Sciatic nerve (tissue), 2 donors: ENCODE data around the gene MIF4GD. TPM values are rescaled to one million over a fixed set of nuclear protein-coding genes. Genes with fewer than 3 reads are reported as not detected.
"Not testable (repeated sequence)": the region's sequence is repeated elsewhere in the genome, so short reads cannot be mapped to it uniquely, and the experiment has no call there.

ENCODE experiments used
- ATAC-seq: fragments of 200-7000 bp; cut with Tn5 transposase; one replicate; pipeline ENCODE4 v1.9.1; 2020; ENCODE audit warnings: mild to moderate bottlenecking, moderate library complexity
- DNase-seq: peaks from one replicate; pipeline ENCODE4 v3.0.0-alpha.2; 2020; ENCODE audit warnings: low spot score
- intact Hi-C: fragments of 100-400 bp; cut with DNase I; formaldehyde crosslinking; loops from one replicate; pipeline ENCODE4 v1.14.2; 2022
- total RNA-seq: library from RNA; stranded (reverse); fragmentation: NEBNext Ultra II Directional; extraction: Animal tissue kit (Norgen Biotek cat#: 25700); gene quantifications from one replicate; pipeline ENCODE4 v1.2.1, GENCODE V29; 2021
- donor health status: DM: no; HTN: no; CAD: no.
- donor health status: DM: no; HTN: no; CAD: no.

Gene MIF4GD
- total RNA-seq, 1 donor from 2014 or later, result 26.2 TPM

DNA sequence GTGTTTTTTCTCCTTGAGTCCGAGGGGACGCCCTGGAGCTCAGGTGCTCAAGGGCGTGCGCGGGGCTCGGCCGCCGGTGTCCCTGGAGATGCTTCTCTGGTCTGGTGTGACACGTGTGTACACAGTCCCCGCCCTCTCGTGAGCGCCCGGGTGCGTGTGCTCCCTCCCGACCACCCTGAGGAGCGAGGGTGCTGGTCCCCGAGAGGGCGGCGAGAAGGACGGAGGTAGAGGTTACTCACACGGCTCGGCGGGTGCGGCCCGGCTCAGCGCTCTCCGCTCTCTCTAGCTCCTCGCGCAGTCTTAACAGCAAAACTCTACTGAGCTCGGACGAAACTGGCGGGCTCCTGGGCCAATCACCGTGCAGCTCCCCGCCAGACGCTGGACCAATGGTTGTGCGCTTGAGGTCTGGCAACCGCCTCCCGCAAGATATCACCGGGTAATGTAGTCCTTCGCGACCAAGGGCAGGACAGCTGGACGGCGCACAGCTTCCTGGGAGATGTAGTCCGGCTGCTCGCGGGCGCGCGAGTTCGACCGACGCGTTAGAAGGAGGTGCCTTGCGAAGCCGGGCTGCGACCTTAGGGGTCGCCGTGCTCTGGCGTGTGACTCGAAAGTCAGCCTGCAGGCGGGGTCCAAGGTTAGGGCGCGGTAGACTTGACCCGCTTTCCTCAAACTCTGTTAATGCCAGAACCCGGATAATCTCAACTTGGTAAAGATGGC, 18.2 kb upstream of the MIF4GD start, which contains the start of gene SLC25A19:
SLC25A19 (minus strand) TSS at position 319 of the 717 bp plus-strand sequence. CDS start 2,669 bp downstream, outside the sequence.
- intact Hi-C loops, result no loop called here
- ATAC-seq (peak; percentile 99), DNase-seq (peak; percentile 97)

DNA sequence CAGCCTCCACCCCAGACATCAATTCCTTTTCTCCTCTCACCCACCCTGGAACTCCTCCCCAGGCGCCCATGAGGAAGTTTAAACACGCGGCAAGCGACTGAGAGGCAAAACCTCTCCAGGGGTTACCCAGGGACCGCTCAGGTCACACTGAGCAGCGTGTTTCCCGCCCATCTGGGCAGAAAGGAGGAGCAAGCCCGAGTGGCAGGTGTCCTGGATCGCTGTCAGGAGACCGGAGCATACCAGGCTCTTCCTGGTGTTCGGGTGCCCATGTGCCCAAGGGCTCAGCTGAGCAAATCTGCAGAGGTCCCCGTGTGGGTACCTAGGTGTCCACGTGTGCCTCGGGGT, 17.7 kb upstream of the MIF4GD start:
- DNase-seq (no peak), ATAC-seq (peak; percentile 2)
- intact Hi-C loops, result no loop called here

GRCh38 chr17:75288359-75288758, 17.3 kb upstream of the MIF4GD start:
- DNase-seq, result no peak
- no peak for ATAC-seq
- intact Hi-C loops, result no loop called here

- ATAC-seq (no peak), DNase-seq (no peak)
- intact Hi-C loops, result no loop called here
Measured at GRCh38 chr17:75287221-75287620, 16.2 kb upstream of the MIF4GD start.

DNA sequence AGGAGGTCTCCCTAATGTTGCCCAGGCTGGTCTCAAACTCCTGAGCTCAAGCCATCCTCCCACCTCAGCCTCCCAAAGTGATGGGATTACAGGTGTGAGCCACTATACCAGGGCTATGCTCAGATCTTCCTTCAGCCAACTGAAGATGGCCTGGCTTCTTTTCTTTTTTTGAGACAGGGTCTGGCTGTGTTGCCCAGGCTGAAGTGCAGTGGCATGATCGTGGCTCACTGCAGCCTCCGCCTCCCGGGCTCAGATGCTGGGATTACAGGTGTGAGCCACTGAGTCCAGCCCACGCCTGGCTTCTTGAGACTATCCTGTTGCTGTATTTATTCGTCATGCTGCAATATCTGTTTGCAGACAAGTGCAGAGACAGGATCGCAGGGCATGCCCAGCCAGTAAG, 14.1 kb upstream of the MIF4GD start:
- DNase-seq, result no peak
- intact Hi-C loops, result no loop called here
- no peak for ATAC-seq

GRCh38 chr17:75280189-75280588, 9.2 kb upstream of the MIF4GD start:
- DNase-seq, intact Hi-C loops, ATAC-seq: not testable (repeated sequence)

GRCh38 chr17:75277664-75278071, 6.6 kb upstream of the MIF4GD start:
- intact Hi-C loops, result no loop called here
- ATAC-seq, result no peak

DNA sequence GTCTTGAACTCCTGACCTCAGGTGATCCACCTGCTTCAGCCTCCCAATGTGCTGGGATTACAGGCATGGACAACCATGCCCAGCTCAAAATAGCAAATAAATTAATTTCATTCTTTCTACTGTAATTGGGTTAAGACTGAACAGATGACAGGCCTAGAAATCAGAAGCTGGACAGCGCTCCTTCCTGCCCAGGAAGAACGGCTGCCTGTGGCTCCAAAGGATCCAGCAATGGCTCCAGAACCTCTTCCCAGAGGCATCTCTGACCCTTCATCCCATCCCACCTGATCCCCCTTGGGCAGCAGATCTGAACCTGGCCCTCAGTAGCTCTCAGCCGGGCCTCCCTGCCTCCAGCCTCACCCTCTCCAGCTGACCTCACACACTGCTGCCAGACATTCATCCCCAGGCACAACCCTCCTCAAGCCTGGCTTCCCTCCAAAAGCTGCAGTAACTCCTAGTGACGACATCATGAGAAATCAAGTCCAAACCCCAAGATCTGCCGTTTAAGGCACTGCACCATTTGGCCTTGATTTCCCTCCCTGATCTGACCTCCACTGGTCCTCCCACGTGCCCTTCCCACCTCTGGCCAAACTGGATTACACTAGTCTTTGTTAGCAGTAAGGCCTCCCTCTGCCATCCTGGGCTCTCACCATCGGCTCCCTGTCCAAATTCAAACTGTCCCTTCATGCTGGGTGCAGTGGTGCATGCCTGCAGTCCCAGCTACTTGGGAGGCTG, 3.1 kb upstream of the MIF4GD start:
- no peak for DNase-seq
- no peak for ATAC-seq
- intact Hi-C loops, result no loop called here

More at GRCh38 chr17:75277664-75278071, 6.6 kb upstream of the MIF4GD start:
- no peak for DNase-seq

- intact Hi-C loops, result no loop called here
Measured at GRCh38 chr17:75272848-75273184, 1.8 kb upstream of the MIF4GD start.

DNA sequence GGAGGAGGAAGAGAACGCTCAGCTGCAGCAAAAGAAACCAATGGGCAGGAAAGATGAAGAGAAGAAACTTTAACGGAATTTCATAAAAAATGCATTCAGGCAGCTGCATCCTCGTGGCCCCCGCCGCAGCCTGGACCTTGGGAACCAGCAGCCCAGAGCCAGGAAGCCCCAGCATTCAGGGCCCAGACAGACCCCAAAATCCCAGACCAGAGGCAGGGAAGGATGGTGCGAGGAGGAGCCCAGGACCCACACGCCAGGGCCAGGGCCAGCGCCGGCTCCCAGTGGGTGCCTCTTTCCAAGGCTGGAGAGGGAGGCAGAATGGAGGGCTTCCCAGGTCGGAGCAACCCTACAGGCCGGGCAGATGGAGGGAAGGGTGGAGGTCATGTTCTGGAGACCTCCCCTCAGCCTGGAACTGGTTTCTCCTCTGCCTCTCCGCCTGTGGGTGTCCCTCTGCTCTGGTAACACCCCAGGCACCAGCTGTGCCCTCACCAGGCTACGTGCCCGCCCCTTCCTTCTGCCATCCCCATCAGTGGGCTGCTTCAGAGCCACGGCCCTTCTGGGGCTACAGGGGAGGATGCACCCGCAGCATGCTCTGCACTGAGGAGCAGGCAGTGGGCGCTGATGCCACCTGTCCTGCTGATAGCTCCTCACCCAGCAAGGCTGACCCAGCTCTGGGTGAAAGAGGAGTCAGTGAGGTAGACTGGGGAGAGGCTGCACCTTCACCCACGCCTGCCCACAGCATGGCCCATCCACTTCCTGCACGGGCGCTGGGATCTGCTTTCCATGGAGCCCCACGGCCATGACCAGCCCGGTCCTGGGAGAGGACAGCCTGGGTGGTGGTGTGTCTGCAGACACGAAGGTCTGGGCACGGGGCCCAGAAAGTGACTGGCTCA, 1.2 kb upstream of the MIF4GD start:
- no peak for ATAC-seq

More at GRCh38 chr17:75272848-75273184, 1.8 kb upstream of the MIF4GD start:
- ATAC-seq, result no peak
- no peak for DNase-seq

DNA sequence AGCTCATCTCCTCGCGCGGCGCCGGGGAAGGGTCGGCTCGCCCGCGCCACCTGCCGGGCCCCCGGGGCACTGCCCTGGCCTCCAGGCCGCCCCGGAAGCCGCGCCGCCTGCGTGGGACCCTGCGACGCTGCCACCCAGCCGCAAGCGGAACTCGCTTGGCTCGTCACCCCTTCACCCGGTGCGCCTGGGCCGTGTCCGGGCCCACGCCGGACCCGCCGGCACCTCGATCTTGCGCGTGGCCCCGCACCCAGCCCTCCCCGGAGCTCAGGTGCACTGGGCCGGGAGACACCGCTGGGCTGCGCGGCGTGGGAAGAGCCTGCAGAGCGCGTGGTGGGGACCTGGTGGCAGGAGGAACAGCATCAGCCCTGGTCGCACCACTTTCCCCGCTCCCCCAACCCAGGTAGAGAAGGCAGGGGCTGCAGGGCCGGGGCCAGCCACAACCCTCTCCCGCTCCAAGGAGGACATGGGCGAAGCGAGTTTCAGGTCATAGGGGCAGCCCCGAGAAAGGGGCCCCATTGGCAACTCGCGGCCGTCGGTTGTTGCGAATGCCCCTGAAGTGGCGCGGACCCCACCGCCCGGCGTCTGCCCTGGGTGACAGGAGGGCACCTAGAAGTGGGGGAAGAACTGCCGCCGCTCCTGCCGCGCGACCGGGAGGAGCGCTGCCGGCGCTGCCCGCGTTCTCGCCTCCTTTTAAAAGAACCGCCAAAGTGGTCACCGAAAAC, 363 bp upstream of the MIF4GD start:
- peak; percentile 85 for DNase-seq
- ATAC-seq, result peak; percentile 63
- intact Hi-C loops, result no loop called here

More for the DNA sequence above, 1.2 kb upstream of the MIF4GD start:
- intact Hi-C loops, result no loop called here
- DNase-seq, result no peak

GRCh38 chr17:75270218-75270965, 639 bp downstream of the MIF4GD start:
- DNase-seq (peak; percentile 79), ATAC-seq (peak; percentile 58)
- intact Hi-C loops, result no loop called here

DNA sequence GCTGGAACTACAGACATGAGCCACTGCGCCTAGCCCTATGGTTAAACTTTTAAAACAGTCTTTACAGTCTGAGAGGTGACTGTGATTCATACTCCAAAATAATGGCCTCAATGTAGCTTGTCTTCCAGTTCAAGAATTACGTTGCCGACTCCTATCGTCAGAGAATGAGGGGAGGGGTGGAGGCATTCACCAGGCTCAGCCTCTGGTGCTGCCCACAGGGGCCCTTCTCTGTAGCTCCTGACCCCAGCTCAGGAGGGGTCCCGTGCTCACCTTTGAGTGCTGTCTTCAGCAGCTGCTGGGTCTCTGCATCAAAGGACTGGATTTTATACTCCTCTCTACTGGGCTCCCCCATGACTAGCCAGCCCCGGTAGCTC, 1.2 kb downstream of the MIF4GD start:
- no peak for DNase-seq
- intact Hi-C loops, result no loop called here
- ATAC-seq, result peak; percentile 1

GRCh38 chr17:75267411-75268232, 3.4 kb downstream of the MIF4GD start:
- no peak for ATAC-seq
- intact Hi-C loops, result no loop called here
- no peak for DNase-seq

- intact Hi-C loops, result no loop called here
- DNase-seq, result no peak
- ATAC-seq, result no peak
Measured at GRCh38 chr17:75267153-75267410, 3.9 kb downstream of the MIF4GD start.

DNA sequence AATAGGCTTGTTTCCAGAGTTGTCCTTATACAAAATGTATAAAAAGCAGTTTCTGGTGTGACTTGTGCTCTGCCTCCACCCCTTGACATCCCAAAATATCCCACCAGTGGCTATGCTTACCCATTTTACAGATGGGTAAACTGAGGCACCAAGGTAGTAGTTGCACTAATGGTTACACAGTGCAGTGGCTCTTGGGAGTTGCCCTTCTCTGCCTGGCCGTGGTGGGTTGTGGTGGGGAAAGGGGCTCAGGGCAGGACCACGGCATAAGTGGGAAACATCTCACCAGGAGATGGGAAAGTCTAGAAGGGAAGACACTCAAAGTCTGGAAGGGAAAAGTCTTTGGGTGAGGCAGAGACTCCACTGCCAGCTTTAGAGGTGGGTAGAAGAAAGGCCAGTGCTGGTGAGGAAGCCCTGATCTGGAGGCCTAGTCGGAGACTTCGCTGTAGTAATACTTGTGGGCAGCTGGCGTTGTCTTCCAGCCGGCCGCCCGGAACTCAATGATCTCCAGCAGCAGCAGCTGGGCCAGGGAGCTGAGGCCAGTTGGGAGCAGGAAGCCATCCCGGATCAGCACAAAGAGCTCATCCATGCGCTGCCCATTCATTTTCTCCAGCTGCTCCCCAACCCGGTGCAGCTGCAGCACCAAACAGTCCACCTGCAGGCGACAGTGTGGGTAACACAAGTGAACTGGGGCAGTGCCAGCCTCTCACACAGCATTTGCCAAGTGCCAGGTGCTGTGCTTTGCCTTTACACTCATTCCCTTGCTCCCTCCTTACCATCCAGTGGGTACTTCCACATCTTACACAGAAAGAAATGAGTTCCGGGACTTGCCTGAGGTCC, 4.5 kb downstream of the MIF4GD start:
- no peak for ATAC-seq
- intact Hi-C loops, result no loop called here
- DNase-seq, result no peak
